K562 (cell line): Measurements from ENCODE around the gene GABRD. TPM values are rescaled to one million over a fixed set of nuclear protein-coding genes. Genes with fewer than 3 reads are reported as not detected.

Experiments
- polyA plus RNA-seq, 8 experiments: library from polyadenylated mRNA; depleted of rRNA in 4 of 8; stranded (reverse) in 5 of 8; unstranded in 3 of 8; fragments of >200 nt; fragmentation: Nextera tagmentation in 2 of 8; fragmentation: Illumina TruSeq in 1 of 8; extraction: Ambion mirVana in 2 of 8; extraction: Trizol in 1 of 8; gene quantifications; 2 replicates each; pipeline versions ENCODE4 v1.2.1 to v1.2.3, GENCODE V29; 2011 to 2014; ENCODE audit warnings: inconsistent platforms in 1 of 8, missing spikeins in 1 of 8
- total RNA-seq, 7 experiments: library from RNA; depleted of rRNA in 6 of 7; stranded (reverse); fragments of >200 nt in 6 of 7; fragmentation: Illumina TruSeq in 2 of 7; extraction: Trizol in 2 of 7; gene quantifications; 2 replicates each; pipeline versions ENCODE4 v1.2.1 to v1.2.3, GENCODE V29; 2011 to 2021; ENCODE audit warnings: low replicate concordance in 1 of 7

GABRD gene
- total and polyA plus RNA-seq, 9 of the 15 experiments (the other 6 are each of a cell fraction or from before 2014, with no cell fraction given) = 0.07 TPM; not detected in 8

Other genes starting within 250 kb of the GABRD start
Only the 7 nearest of the 8 such genes appear.
- 46.9 and 60.9 TPM in 2 replicates for gene GNB1, start 128.3 kb upstream of the GABRD start, total RNA-seq (2014; rRNA removed)
- 113 and 114 TPM in 2 replicates for gene GNB1, start 128.3 kb upstream of the GABRD start, total RNA-seq (2014; rRNA removed; fragmentation: Illumina TruSeq; extraction: Trizol)
- gene GNB1, start 128.3 kb upstream of the GABRD start, total RNA-seq (2015; rRNA removed; fragmentation: Illumina TruSeq; extraction: Trizol) = 106 and 111 TPM in 2 replicates
- 289 and 309 TPM in 2 replicates for gene GNB1, start 128.3 kb upstream of the GABRD start, total RNA-seq (2021)
- gene GNB1, start 128.3 kb upstream of the GABRD start, polyA plus RNA-seq (2011; rRNA removed) = 240 and 308 TPM in 2 replicates
- gene GNB1, start 128.3 kb upstream of the GABRD start, polyA plus RNA-seq (2014; fragmentation: Illumina TruSeq; extraction: Trizol) = 293 and 388 TPM in 2 replicates
- 10 to 100 TPM; 34.3 to 45.1 TPM for gene GNB1, start 128.3 kb upstream of the GABRD start, polyA plus RNA-seq (2014; fragmentation: Nextera tagmentation; extraction: Ambion mirVana)
- 147 and 159 TPM in 2 replicates for gene GNB1, start 128.3 kb upstream of the GABRD start, polyA plus RNA-seq (2014; rRNA removed)
- not detected in 2 replicates for gene CALML6, start 104.1 kb upstream of the GABRD start, total RNA-seq (2014; rRNA removed)
- not detected in 2 replicates for gene CALML6, start 104.1 kb upstream of the GABRD start, total RNA-seq (2014; rRNA removed; fragmentation: Illumina TruSeq; extraction: Trizol)
- gene CALML6, start 104.1 kb upstream of the GABRD start, total RNA-seq (2015; rRNA removed; fragmentation: Illumina TruSeq; extraction: Trizol) = not detected in 2 replicates
- not detected in 2 replicates for gene CALML6, start 104.1 kb upstream of the GABRD start, total RNA-seq (2021)
- 0.14 TPM in 1 of 2 replicates, not detected in the other for gene CALML6, start 104.1 kb upstream of the GABRD start, polyA plus RNA-seq (2011; rRNA removed)
- gene CALML6, start 104.1 kb upstream of the GABRD start, polyA plus RNA-seq (2014; fragmentation: Illumina TruSeq; extraction: Trizol) = not detected in 2 replicates
- gene CALML6, start 104.1 kb upstream of the GABRD start, polyA plus RNA-seq (2014; fragmentation: Nextera tagmentation; extraction: Ambion mirVana) = not detected
- gene CALML6, start 104.1 kb upstream of the GABRD start, polyA plus RNA-seq (2014; rRNA removed) = 0.16 TPM in 1 of 2 replicates, not detected in the other
- gene TMEM52, start 100.1 kb upstream of the GABRD start, total RNA-seq (2014; rRNA removed) = 19.2 and 24.9 TPM in 2 replicates
- 1.9 and 4.3 TPM in 2 replicates for gene TMEM52, start 100.1 kb upstream of the GABRD start, total RNA-seq (2014; rRNA removed; fragmentation: Illumina TruSeq; extraction: Trizol)
- gene TMEM52, start 100.1 kb upstream of the GABRD start, total RNA-seq (2015; rRNA removed; fragmentation: Illumina TruSeq; extraction: Trizol) = 6.8 and 7.9 TPM in 2 replicates
- 21.5 and 22.5 TPM in 2 replicates for gene TMEM52, start 100.1 kb upstream of the GABRD start, total RNA-seq (2021)
- 6.8 and 10.6 TPM in 2 replicates for gene TMEM52, start 100.1 kb upstream of the GABRD start, polyA plus RNA-seq (2011; rRNA removed)
- gene TMEM52, start 100.1 kb upstream of the GABRD start, polyA plus RNA-seq (2014; fragmentation: Illumina TruSeq; extraction: Trizol) = 14.1 and 18.1 TPM in 2 replicates
- 1 to 10 TPM in 1 of 2 experiments, under 1 TPM in 1; 0.37 to 1.4 TPM for gene TMEM52, start 100.1 kb upstream of the GABRD start, polyA plus RNA-seq (2014; fragmentation: Nextera tagmentation; extraction: Ambion mirVana)
- gene TMEM52, start 100.1 kb upstream of the GABRD start, polyA plus RNA-seq (2014; rRNA removed) = 15.3 and 17.2 TPM in 2 replicates
- 0.04 and 0.05 TPM in 2 replicates for gene CFAP74, start 15.6 kb upstream of the GABRD start, total RNA-seq (2014; rRNA removed)
- gene CFAP74, start 15.6 kb upstream of the GABRD start, total RNA-seq (2014; rRNA removed; fragmentation: Illumina TruSeq; extraction: Trizol) = 0.15 and 0.41 TPM in 2 replicates
- gene CFAP74, start 15.6 kb upstream of the GABRD start, total RNA-seq (2015; rRNA removed; fragmentation: Illumina TruSeq; extraction: Trizol) = 0.08 TPM in 1 of 2 replicates, not detected in the other
- not detected in 2 replicates for gene CFAP74, start 15.6 kb upstream of the GABRD start, total RNA-seq (2021)
- gene CFAP74, start 15.6 kb upstream of the GABRD start, polyA plus RNA-seq (2011; rRNA removed) = not detected in 2 replicates
- not detected in 2 replicates for gene CFAP74, start 15.6 kb upstream of the GABRD start, polyA plus RNA-seq (2014; fragmentation: Illumina TruSeq; extraction: Trizol)
- gene CFAP74, start 15.6 kb upstream of the GABRD start, polyA plus RNA-seq (2014; fragmentation: Nextera tagmentation; extraction: Ambion mirVana) = not detected
- gene CFAP74, start 15.6 kb upstream of the GABRD start, polyA plus RNA-seq (2014; rRNA removed) = 0.03 and 0.04 TPM in 2 replicates
- gene PRKCZ, start 31.1 kb downstream of the GABRD start, total RNA-seq (2014; rRNA removed) = 1.6 and 2.3 TPM in 2 replicates
- gene PRKCZ, start 31.1 kb downstream of the GABRD start, total RNA-seq (2014; rRNA removed; fragmentation: Illumina TruSeq; extraction: Trizol) = 0.45 and 0.84 TPM in 2 replicates
- gene PRKCZ, start 31.1 kb downstream of the GABRD start, total RNA-seq (2015; rRNA removed; fragmentation: Illumina TruSeq; extraction: Trizol) = 0.69 and 0.83 TPM in 2 replicates
- 3.1 and 3.5 TPM in 2 replicates for gene PRKCZ, start 31.1 kb downstream of the GABRD start, total RNA-seq (2021)
- gene PRKCZ, start 31.1 kb downstream of the GABRD start, polyA plus RNA-seq (2011; rRNA removed) = 1.7 and 1.9 TPM in 2 replicates
- gene PRKCZ, start 31.1 kb downstream of the GABRD start, polyA plus RNA-seq (2014; fragmentation: Illumina TruSeq; extraction: Trizol) = 1.3 TPM in 2 replicates
- under 1 TPM; 0.07 to 0.25 TPM for gene PRKCZ, start 31.1 kb downstream of the GABRD start, polyA plus RNA-seq (2014; fragmentation: Nextera tagmentation; extraction: Ambion mirVana)
- 2.3 and 2.9 TPM in 2 replicates for gene PRKCZ, start 31.1 kb downstream of the GABRD start, polyA plus RNA-seq (2014; rRNA removed)
- 74.4 and 79.5 TPM in 2 replicates for gene FAAP20, start 175.4 kb downstream of the GABRD start, total RNA-seq (2014; rRNA removed)
- 4.5 and 5.2 TPM in 2 replicates for gene FAAP20, start 175.4 kb downstream of the GABRD start, total RNA-seq (2014; rRNA removed; fragmentation: Illumina TruSeq; extraction: Trizol)
- 13.7 and 15.9 TPM in 2 replicates for gene FAAP20, start 175.4 kb downstream of the GABRD start, total RNA-seq (2015; rRNA removed; fragmentation: Illumina TruSeq; extraction: Trizol)
- 142 TPM in 2 replicates for gene FAAP20, start 175.4 kb downstream of the GABRD start, total RNA-seq (2021)
- gene FAAP20, start 175.4 kb downstream of the GABRD start, polyA plus RNA-seq (2011; rRNA removed) = 9.9 and 13.5 TPM in 2 replicates
- gene FAAP20, start 175.4 kb downstream of the GABRD start, polyA plus RNA-seq (2014; fragmentation: Illumina TruSeq; extraction: Trizol) = 8.4 and 22.6 TPM in 2 replicates
- 1 to 10 TPM in 1 of 2 experiments, under 1 TPM in 1; 0.58 to 1.0 TPM for gene FAAP20, start 175.4 kb downstream of the GABRD start, polyA plus RNA-seq (2014; fragmentation: Nextera tagmentation; extraction: Ambion mirVana)
- 143 and 153 TPM in 2 replicates for gene FAAP20, start 175.4 kb downstream of the GABRD start, polyA plus RNA-seq (2014; rRNA removed)
- 10.8 and 16.6 TPM in 2 replicates for gene SKI, start 209.0 kb downstream of the GABRD start, total RNA-seq (2014; rRNA removed)
- gene SKI, start 209.0 kb downstream of the GABRD start, total RNA-seq (2014; rRNA removed; fragmentation: Illumina TruSeq; extraction: Trizol) = 2.8 and 3.2 TPM in 2 replicates
- 4.6 and 5.6 TPM in 2 replicates for gene SKI, start 209.0 kb downstream of the GABRD start, total RNA-seq (2015; rRNA removed; fragmentation: Illumina TruSeq; extraction: Trizol)
- gene SKI, start 209.0 kb downstream of the GABRD start, total RNA-seq (2021) = 55.4 and 60.5 TPM in 2 replicates
- gene SKI, start 209.0 kb downstream of the GABRD start, polyA plus RNA-seq (2011; rRNA removed) = 3.1 and 4.6 TPM in 2 replicates
- gene SKI, start 209.0 kb downstream of the GABRD start, polyA plus RNA-seq (2014; fragmentation: Illumina TruSeq; extraction: Trizol) = 15.8 and 21.4 TPM in 2 replicates
- gene SKI, start 209.0 kb downstream of the GABRD start, polyA plus RNA-seq (2014; fragmentation: Nextera tagmentation; extraction: Ambion mirVana) = under 1 TPM; 0.10 to 0.39 TPM
- gene SKI, start 209.0 kb downstream of the GABRD start, polyA plus RNA-seq (2014; rRNA removed) = 16.4 and 17.0 TPM in 2 replicates